Stimulated activated naive B cell treated with anti-CD40 and anti-IgM and Interleukin-4, amounts not matched to agents 10 μg/mL and 1 μg/mL and 100 μg/mL, for 72 hours (primary cell): ENCODE results near the gene ITGA3.

Experiments used
- ATAC-seq, 2 donors: fragments of 150-1000 bp; cut with Tn5 transposase; replicated peaks; 2 replicates each; pipeline ENCODE4 v1.10.0; 2021; ENCODE audit warnings: moderate library complexity in 1 of 2
- DNase-seq: peaks from one replicate; pipeline ENCODE4 v3.0.0; 2021
- H3K27ac Mint-ChIP-seq: one replicate; pipeline ENCODE4 v1.8.0; 2022; ENCODE audit warnings: mild to moderate bottlenecking, mixed read lengths
- H3K27me3 Mint-ChIP-seq, 2 donors: one replicate each; pipeline ENCODE4 v1.8.0; 2022; ENCODE audit warnings: mixed read lengths in 2 of 2
- H3K36me3 Mint-ChIP-seq, 2 donors: one replicate each; pipeline ENCODE4 v1.8.0; 2022; ENCODE audit warnings: mixed read lengths in 2 of 2, mild to moderate bottlenecking in 1 of 2
- H3K4me1 Mint-ChIP-seq, 2 donors: one replicate each; pipeline ENCODE4 v1.8.0; 2022; ENCODE audit warnings: mixed read lengths in 2 of 2, mild to moderate bottlenecking in 1 of 2
- H3K4me3 Mint-ChIP-seq, 2 donors: one replicate each; pipeline ENCODE4 v1.8.0; 2022; ENCODE audit warnings: mild to moderate bottlenecking in 2 of 2, mixed read lengths in 2 of 2, moderate library complexity in 1 of 2
- H3K9me3 Mint-ChIP-seq, 2 donors: one replicate each; pipeline ENCODE4 v1.8.0; 2022; ENCODE audit warnings: mixed read lengths in 2 of 2, mild to moderate bottlenecking in 1 of 2

Gene ITGA3

DNA sequence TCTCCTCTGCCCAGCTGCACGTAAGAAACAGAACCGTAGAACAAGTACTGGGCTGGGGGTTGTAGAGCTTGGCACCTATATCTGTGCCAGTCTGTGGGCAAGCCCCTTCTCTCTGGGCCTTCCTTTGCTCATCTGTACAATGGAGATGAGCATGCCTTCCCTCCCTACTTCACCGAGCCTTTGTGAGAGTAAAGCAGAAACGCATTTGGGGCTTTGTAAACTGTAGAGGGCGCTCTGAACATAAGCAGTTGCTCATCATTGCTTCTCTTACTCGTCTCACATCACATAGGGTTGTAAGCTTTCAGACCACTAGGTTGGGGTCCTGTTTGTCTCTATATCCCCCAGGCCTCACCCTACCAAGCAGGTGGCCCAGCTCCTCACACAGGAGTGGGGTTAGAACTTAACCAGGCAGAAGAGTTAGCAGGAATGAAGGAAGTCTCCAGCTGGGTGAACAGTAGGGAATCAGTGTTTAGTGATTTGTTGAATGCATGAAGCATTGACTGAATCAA, 59.0 kb downstream of the ITGA3 start:
- peaks cover 37 to 63% of the 10 kb centered on the region in 2 donors for H3K27me3 Mint-ChIP-seq
- H3K9me3 Mint-ChIP-seq, result no peaks in the 10 kb centered on the region
- H3K4me3 Mint-ChIP-seq, result no peak overlapping the region
- peaks cover 11 to 15% of the 10 kb centered on the region in 2 donors for H3K4me1 Mint-ChIP-seq
- DNase-seq, result no peak
- peaks cover 0 to 2% of the 10 kb centered on the region in 2 donors for H3K36me3 Mint-ChIP-seq
- no peak overlapping the region for H3K27ac Mint-ChIP-seq
- peak; percentile 57 to 59 for ATAC-seq

DNA sequence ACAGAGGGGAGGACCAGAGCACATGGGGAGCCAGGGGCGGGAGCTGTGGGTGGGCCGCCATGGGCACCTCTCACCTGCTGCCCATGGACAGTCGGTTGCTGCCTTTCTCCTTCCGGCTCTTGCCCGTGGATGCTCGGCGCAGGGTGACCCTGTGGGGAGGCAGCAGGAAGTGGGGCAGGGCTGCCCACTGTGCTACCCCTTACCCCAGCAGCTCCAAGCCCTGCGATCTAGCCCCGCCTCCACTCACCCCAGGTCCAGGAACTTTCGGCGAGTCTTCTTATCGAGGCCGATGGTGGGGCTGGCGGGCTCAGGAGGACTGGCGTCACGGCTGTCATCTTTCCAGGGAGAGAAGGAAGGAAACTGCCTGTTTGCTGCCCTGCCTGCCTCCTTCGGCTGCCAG, 59.8 kb downstream of the ITGA3 start:
- Mint-ChIP-seq H3K27ac (no peak overlapping the region), H3K4me1 (peaks cover 11 to 15% of the 10 kb centered on the region in 2 donors), H3K27me3 (peaks cover 37 to 68% of the 10 kb centered on the region in 2 donors), H3K4me3 (no peak overlapping the region), H3K9me3 (no peaks in the 10 kb centered on the region), H3K36me3 (peaks cover 0 to 2% of the 10 kb centered on the region in 2 donors)
- DNase-seq (no peak), ATAC-seq (no peak)

GRCh38 chr17:50117202-50118051, 61.5 kb downstream of the ITGA3 start:
- DNase-seq (peak; percentile 47), ATAC-seq (peak; percentile 87 to 88)
- Mint-ChIP-seq H3K9me3 (no peaks in the 10 kb centered on the region), H3K4me3 (peak overlapping the region; percentile 75 to 80), H3K27ac (no peak overlapping the region), H3K36me3 (peaks cover 0 to 2% of the 10 kb centered on the region in 2 donors), H3K4me1 (peaks cover 11 to 15% of the 10 kb centered on the region in 2 donors), H3K27me3 (peaks cover 40 to 74% of the 10 kb centered on the region in 2 donors)

DNA sequence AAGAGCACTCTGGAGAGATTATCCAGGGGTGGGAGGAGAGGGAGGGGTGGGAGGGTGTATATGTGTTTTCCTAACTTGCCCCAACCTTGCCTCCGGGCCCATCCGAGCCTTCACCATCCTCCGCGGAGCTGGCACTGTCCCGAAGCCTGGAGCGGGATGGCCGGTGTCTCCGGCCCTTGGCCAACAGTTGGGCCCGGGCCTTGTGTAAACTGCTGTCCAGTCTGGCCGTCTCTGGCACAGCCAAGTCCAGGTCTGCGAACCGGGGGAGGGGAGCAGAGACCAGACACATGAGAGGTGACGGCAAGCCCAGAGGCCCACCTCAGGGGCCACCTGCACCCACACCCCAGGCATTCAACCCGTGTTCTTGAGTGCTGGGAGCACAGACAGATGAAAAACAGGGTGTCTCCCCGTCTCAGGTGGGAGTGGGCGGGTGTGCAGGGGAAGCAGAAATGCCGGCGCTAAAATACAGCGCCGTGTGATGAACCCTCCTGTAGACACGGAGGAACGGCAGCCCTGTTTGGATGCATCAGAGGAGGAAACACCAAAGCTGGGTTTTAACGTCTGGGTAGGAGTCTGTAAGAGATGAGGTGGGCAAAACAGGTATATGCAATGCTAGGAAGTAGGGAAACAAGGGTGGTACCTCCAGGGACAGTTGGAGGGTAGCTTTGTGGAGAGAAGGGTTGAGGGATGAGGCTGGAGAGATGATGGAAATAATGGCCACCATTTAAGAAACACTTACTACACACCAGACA, 62.3 kb downstream of the ITGA3 start:
- ATAC-seq, result no peak
- Mint-ChIP-seq H3K27ac (no peak overlapping the region), H3K36me3 (peaks cover 0 to 2% of the 10 kb centered on the region in 2 donors), H3K4me3 (no peak overlapping the region), H3K4me1 (peaks cover 11 to 15% of the 10 kb centered on the region in 2 donors), H3K27me3 (peaks cover 41 to 73% of the 10 kb centered on the region in 2 donors), H3K9me3 (no peaks in the 10 kb centered on the region)
- no peak for DNase-seq

- Mint-ChIP-seq H3K27ac (no peak overlapping the region), H3K4me3 (no peak overlapping the region), H3K27me3 (peaks cover 35 to 67% of the 10 kb centered on the region in 2 donors), H3K9me3 (no peaks in the 10 kb centered on the region), H3K36me3 (peaks cover 0 to 2% of the 10 kb centered on the region in 2 donors), H3K4me1 (peaks cover 11 to 15% of the 10 kb centered on the region in 2 donors)
- ATAC-seq (no peak), DNase-seq (no peak)
Observed at GRCh38 chr17:50118828-50119218, 62.9 kb downstream of the ITGA3 start.

GRCh38 chr17:50120475-50121253, 64.8 kb downstream of the ITGA3 start:
- peaks cover 0 to 2% of the 10 kb centered on the region in 2 donors for H3K36me3 Mint-ChIP-seq
- DNase-seq (no peak), ATAC-seq (no peak)
- H3K9me3 Mint-ChIP-seq, result no peaks in the 10 kb centered on the region
- no peak overlapping the region for H3K27ac Mint-ChIP-seq
- H3K27me3 Mint-ChIP-seq, result peaks cover 25 to 49% of the 10 kb centered on the region in 2 donors
- H3K4me3 Mint-ChIP-seq, result no peak overlapping the region
- peaks cover 5 to 8% of the 10 kb centered on the region in 2 donors for H3K4me1 Mint-ChIP-seq

DNA sequence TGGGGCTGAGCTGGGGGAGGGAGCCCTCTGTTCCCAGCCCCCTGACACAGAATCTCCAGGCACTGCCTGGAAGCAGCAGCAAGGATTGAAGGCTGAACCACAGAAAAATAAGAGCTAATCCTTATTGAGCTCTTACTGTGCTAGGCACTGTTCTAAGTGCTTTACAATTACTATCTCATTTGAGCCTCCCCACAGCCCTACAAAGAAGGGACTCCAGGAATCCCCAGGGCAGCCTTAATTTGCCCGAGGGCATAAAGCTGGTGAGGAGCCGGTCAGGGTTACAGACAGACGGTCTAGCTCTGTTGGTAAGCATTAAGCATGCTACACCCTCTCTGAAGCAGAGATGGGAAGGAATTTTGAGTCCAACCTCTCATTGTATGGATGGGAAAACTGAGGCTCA, 67.0 kb downstream of the ITGA3 start:
- DNase-seq, result no peak
- no peak for ATAC-seq
- H3K27me3 Mint-ChIP-seq, result peaks cover 15 to 32% of the 10 kb centered on the region in 2 donors
- H3K27ac Mint-ChIP-seq, result no peak overlapping the region
- H3K9me3 Mint-ChIP-seq, result no peaks in the 10 kb centered on the region
- no peaks in the 10 kb centered on the region for H3K36me3 Mint-ChIP-seq
- H3K4me1 Mint-ChIP-seq, result peaks cover 4 to 6% of the 10 kb centered on the region in 2 donors
- H3K4me3 Mint-ChIP-seq, result no peak overlapping the region

GRCh38 chr17:50123649-50124349, 67.9 kb downstream of the ITGA3 start:
- Mint-ChIP-seq H3K36me3 (peaks cover 0 to 3% of the 10 kb centered on the region in 2 donors), H3K27ac (no peak overlapping the region), H3K9me3 (peaks cover 0 to 2% of the 10 kb centered on the region in 2 donors), H3K4me1 (peaks cover 10 to 14% of the 10 kb centered on the region in 2 donors), H3K27me3 (peaks cover 20 to 32% of the 10 kb centered on the region in 2 donors), H3K4me3 (no peak overlapping the region)
- no peak for DNase-seq
- ATAC-seq, result no peak

- H3K27ac Mint-ChIP-seq, result no peak overlapping the region
- DNase-seq, result no peak
- peaks cover 14 to 26% of the 10 kb centered on the region in 2 donors for H3K27me3 Mint-ChIP-seq
- H3K4me1 Mint-ChIP-seq, result peaks cover 18 to 25% of the 10 kb centered on the region in 2 donors
- H3K9me3 Mint-ChIP-seq, result peaks cover 0 to 2% of the 10 kb centered on the region in 2 donors
- no peak for ATAC-seq
- H3K36me3 Mint-ChIP-seq, result peaks cover under 1 to 3% of the 10 kb centered on the region in 2 donors
- no peak overlapping the region for H3K4me3 Mint-ChIP-seq
Observed at GRCh38 chr17:50125420-50125997, 69.6 kb downstream of the ITGA3 start.

- peaks cover 9 to 21% of the 10 kb centered on the region in 2 donors for H3K36me3 Mint-ChIP-seq
- ATAC-seq, result no peak
- H3K4me1 Mint-ChIP-seq, result peaks cover 38 to 47% of the 10 kb centered on the region in 2 donors
- peaks cover 7 to 15% of the 10 kb centered on the region in 2 donors for H3K27me3 Mint-ChIP-seq
- DNase-seq, result no peak
- H3K4me3 Mint-ChIP-seq, result no peak overlapping the region
- peaks cover 0 to 2% of the 10 kb centered on the region in 2 donors for H3K9me3 Mint-ChIP-seq
- H3K27ac Mint-ChIP-seq, result no peak overlapping the region
Observed at GRCh38 chr17:50127697-50128361, 71.9 kb downstream of the ITGA3 start.

DNA sequence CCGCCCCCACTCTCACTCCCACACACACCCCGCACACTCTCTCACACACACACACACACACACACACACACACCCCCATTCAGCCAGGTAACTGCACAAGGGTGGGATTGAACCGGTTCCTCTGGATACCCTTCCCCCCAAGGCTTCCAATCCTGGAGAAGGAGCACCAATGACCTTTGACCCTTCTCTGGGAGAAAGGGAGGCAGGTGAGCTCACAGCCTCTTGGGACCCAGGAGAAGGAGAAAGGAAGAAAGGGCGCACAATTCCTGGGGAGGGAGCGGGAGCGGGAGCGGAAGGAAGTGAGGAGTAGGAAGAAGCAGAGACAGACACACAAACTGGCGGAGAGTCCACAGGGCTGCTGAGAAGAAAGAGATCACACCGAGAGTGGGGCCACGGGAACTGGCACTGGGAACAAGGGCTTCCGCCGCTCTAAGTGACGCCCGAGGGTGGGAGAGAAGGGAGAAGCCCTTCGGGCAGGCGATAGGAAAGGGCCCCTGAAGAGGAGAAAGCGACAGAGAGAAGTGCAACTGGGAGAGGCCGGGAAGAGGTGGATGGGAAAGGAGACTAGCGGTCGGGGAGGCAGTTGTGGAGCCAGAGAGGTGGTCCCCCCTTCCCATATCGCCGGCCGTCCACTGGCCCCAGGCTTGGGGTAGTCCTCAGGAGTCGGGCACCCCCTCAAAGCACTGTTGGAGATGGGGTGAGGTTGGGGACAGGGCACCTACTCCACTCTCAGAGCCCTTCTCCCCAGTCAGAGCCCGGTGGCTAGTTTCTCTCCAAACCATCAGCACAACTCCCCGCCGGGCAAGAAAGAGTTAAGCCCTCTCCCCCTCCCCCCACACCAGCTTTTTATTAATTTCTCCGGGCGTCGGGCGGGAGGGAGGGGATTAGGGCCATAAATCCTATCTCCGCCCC, 72.8 kb downstream of the ITGA3 start:
- Mint-ChIP-seq H3K36me3 (peaks cover 9 to 29% of the 10 kb centered on the region in 2 donors), H3K9me3 (peaks cover 0 to 2% of the 10 kb centered on the region in 2 donors), H3K4me1 (peaks cover 41 to 54% of the 10 kb centered on the region in 2 donors), H3K4me3 (peak overlapping the region; percentile 71 to 81), H3K27ac (peak overlapping the region; percentile 37), H3K27me3 (peaks cover 6 to 15% of the 10 kb centered on the region in 2 donors)
- DNase-seq (no peak), ATAC-seq (no peak)

GRCh38 chr17:50129353-50129727, 73.4 kb downstream of the ITGA3 start:
- peaks cover 43 to 59% of the 10 kb centered on the region in 2 donors for H3K4me1 Mint-ChIP-seq
- peaks cover 6 to 15% of the 10 kb centered on the region in 2 donors for H3K27me3 Mint-ChIP-seq
- H3K27ac Mint-ChIP-seq, result no peak overlapping the region
- no peak for DNase-seq
- peak overlapping the region; percentile 81 to 83 for H3K4me3 Mint-ChIP-seq
- peaks cover 0 to 2% of the 10 kb centered on the region in 2 donors for H3K9me3 Mint-ChIP-seq
- ATAC-seq, result no peak
- H3K36me3 Mint-ChIP-seq, result peaks cover 13 to 34% of the 10 kb centered on the region in 2 donors
